HG03432 (cell line): Measurements from ENCODE around the gene NUTM2D.
"Not testable (repeated sequence)": the region's sequence is repeated elsewhere in the genome, so short reads cannot be mapped to it uniquely, and the experiment has no call there.

ENCODE experiments used
- ATAC-seq: cut with Tn5 transposase; IDR thresholded peaks from one replicate; pipeline ENCODE4 v1.9.1; 2021; ENCODE audit warnings: mild to moderate bottlenecking, moderate library complexity; ENCODE audit not compliant: unreplicated experiment

The NUTM2D gene, protein sequence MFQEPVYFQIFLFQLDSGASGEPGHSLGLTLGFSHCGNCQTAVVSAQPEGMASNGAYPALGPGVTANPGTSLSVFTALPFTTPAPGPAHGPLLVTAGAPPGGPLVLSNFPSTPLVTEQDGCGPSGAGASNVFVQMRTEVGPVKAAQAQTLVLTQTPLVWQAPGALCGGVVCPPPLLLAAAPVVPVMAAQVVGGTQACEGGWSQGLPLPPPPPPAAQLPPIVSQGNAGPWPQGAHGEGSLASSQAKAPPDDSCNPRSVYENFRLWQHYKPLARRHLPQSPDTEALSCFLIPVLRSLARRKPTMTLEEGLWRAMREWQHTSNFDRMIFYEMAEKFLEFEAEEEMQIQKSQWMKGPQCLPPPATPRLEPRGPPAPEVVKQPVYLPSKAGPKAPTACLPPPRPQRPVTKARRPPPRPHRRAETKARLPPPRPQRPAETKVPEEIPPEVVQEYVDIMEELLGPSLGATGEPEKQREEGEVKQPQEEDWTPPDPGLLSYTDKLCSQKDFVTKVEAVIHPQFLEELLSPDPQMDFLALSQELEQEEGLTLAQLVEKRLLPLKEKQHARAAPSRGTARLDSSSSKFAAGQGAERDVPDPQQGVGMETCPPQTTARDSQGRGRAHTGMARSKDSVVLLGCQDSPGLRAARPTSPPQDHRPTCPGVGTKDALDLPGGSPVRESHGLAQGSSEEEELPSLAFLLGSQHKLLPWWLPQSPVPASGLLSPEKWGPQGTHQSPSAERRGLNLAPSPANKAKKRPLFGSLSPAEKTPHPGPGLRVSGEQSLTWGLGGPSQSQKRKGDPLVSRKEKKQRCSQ

DNA sequence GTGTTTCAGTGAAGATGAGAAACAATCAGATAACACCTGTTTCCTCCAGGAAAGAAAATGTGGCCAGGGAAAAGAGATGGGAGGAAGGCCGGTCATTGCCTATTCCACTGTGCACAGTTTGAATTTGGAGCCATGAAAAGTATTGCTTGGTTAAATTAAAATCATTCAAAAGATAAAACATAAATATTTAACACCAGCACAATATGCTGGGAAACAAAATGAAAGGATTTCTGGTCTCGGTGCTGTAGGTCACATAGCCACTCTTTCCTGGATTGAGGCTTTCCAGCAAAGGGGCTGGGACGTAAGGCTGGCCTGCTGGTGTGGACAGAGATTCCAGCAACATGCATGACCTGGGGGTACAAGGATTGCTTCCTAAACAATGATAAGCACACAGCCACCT, at the start of gene NUTM2D:
TSS of gene NUTM2D (plus strand) at position 301 of the 400 bp plus-strand sequence. CDS start 522 bp downstream, outside the sequence.
- ATAC-seq = not testable (repeated sequence)

DNA sequence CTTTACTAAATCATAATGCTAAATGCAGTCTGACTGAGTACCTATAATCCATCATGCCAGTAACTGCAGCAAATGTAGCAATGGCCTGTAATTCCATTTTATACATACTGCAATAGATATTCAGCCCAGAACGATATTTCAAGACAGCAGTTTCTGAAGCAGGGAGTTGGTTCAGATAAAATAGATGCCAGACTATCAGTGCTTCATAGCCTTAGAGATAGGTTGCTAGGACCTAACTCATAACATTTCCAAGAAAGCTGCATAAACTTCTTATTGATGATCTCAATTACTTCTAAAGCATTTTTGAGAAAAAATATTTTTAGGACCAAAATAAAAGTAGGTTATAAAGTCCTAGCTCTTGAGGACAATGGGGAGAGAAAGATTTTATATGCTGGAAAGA, 48.8 kb upstream of the NUTM2D start:
- not testable (repeated sequence) for ATAC-seq

DNA sequence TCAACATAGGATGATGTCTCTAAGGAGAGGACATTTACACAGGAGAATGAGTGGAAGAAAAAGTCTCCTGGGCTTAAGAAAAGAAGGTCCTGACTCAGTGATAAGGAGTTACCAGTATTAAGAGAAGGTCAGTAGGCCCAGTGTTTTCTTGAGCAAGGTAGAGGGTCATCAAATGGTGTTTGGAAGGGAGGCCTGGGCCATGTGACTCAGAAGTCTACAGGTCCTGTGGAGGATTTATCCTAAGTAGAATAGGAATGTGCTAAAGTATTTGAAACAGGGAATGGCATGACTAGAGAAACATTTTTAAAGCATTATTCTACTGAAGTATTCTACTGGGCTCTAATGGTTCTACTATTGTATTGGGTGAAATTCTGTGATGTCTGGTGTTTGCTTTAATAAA, 47.9 kb upstream of the NUTM2D start:
- not testable (repeated sequence) for ATAC-seq

DNA sequence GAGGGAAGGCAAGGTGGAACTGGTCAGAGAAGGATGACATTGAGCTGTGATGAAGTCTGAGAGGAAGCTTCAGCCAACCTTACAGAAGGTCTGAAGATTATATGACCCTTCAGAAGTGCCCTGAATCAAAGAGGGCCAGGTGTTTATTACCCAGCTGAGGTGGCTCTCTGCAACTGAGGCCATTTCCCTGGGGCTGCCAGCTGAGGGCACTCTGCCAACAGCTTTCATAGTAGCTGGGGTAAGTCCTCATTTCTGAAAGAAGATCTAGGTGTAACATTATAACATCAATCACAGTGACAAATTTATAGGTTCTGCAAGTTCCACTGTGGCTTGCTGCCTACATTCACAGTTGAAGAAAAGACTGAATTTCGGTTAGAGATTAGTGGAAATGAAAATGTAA, 46.0 kb upstream of the NUTM2D start:
- not testable (repeated sequence) for ATAC-seq

DNA sequence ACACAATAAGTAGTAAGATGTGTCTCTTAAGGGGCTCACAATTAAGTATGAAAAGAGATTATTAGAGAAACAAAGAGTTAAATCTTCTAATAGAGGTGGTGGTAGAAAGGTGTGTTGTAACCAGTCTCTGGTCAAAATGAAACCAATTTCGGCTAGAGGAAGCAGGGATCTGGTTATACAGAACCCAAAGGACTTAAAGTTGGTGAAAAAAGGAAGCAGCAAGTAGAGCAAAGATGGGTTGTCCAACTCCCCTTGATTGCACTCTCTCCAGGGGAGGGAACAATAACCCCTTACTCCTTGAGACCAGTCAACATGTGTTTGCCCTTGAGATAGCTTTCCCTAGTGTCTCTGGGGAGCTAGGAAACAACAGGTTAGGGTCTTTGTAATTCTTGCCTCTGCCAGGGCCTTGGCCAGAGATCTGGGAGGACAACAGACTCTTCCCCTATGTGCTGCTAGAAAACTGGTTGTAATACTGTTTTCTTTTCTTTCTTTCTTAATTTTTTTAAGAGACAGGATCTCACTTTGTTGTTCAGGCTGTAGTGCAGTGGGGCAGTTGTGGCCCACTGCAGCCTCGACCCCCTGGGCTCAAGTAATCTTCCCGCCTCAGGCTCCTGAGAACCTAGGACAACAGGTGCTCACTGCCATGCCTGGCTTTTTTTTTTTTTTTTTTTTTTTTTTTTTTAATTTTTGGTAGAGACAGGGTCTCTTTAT, 43.7 kb upstream of the NUTM2D start:
- not testable (repeated sequence) for ATAC-seq

DNA sequence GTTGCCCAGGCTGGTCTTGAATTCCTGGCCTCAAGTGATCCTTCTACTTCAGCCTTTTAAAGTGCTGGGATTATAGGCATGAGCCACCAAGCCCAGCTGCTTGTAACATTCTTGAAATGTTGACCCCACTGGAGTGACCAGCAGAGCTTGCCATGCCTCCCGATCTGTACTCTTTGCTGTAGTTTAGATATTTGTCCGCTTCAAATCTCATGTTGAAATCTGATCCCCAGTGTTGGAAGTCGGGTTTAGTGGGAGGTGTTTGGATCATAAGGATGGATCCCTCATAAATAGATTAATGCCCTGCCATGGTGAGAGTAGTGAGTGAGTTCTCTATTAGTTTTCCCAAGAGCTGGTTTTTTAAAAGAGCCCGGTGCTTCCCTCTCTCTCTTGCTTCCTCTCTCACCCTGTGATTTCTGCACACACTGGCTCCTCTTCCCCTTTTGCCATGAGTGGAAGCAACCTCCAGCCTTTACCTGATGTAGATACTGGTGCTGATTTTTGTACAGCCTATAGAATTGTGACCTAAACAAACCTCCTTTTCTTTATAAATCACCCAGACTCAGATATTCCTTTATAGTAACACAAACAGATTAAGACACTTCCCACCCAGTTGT, 43.1 kb upstream of the NUTM2D start:
- not testable (repeated sequence) for ATAC-seq

DNA sequence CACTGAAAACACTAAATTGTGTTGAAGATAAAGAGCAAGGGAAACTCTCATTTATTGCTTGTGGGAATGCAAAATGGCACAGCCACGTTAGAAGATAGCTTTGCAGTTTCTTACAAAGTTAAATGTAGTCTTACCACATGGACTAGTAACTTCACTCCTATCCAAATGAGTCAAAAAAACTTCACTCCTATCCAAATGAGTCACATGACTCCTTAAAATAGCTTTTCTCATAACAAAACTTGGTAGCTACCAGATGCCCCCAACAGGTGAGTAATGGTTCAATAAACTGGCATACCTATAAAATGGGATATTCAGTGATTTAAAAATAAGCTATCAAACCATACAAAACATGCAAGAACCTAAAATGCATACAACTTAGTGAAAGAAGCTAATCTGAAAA, 36.0 kb upstream of the NUTM2D start:
- ATAC-seq = not testable (repeated sequence)

DNA sequence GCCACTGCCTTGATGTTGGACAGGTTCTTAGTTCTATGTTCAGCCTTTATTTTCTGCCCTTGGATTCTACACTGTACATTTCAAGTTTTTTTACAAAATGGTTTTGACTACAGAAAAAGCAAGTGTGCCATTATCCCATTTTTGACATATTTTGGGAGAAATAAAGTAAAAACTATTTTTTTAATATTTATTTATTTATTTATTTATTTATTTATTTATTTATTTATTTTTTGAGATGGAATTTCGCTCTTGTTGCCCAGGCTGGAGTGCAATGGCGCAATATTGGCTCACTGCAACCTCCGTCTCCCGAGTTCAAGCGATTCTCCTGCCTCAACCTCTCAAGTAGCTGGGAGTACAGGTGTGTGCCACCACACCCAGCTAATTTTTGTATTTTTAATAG, 33.0 kb upstream of the NUTM2D start:
- not testable (repeated sequence) for ATAC-seq

DNA sequence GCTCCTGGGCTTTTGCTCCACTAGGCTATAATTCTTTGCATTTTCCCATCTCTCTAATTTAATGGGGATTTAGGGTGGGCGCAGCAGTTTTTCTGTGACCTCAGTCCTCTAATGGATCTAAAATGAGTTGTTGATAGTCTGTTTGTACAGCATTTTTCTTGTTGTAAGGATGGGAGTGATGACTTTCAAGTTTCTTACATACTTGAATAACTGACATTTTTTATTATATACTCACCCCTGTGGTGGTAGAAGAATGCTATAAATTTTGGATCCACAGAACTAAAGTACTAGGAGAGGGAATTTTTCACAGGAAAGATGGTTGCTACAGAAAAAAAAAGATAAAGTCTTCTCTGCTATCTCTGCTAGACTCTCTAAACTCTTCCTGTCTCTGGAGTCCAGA, 29.6 kb upstream of the NUTM2D start:
- not testable (repeated sequence) for ATAC-seq

DNA sequence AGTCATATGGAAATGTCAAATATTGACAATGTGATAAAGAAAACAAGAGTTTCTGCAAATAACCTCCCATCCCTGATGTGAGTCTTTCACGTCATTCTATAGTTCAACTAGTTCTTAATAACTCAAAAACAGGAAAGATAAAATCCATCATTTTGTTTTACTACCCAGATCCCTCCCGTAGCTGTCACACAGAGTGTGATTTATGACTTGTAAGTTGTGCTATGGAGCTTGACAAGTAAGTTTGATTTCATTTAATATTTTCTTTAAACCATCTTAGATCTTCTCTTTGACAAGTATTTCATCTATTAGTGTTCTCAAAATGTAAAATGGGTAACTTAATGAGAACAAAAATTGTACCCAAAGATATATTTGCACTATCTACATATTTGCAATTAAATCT, 28.4 kb upstream of the NUTM2D start:
- not testable (repeated sequence) for ATAC-seq

DNA sequence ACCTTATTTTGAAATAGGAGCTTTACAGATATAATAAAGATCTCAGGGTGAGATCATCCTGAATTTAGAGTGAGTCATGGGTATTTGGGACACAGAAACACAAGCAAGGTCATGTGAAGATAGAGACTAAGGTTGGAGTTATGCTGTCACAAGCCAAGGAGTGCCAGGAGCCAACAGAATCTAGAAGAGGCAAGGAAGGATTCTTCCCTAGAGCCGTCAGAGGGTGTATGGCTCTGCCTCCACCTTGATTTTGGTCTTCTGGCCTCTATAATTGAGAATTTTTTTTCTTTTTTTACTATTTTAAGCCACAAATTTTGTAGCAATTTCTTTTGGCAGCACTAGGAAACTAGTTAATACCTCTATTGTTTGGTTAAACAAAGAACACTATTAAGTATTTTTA, 24.9 kb upstream of the NUTM2D start:
- not testable (repeated sequence) for ATAC-seq

DNA sequence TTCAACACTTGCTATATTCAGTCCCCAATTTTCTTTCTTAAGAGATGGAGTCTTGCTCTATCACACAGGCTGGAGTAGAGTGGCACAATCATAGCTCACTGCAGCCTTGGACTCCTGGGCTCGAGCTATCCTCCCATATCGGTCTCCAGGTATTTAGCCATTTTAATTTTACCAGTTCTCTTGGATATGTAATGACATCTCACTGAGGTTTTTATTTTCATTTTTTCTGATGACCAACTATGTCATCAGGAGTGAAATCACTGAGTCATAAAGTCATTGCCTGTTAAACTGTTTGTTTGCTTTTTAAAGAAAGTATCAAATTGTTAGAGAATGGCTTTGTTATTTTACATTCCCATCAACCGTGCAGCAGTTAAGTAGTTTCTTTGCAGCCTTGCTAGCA, 17.1 kb upstream of the NUTM2D start:
- not testable (repeated sequence) for ATAC-seq

DNA sequence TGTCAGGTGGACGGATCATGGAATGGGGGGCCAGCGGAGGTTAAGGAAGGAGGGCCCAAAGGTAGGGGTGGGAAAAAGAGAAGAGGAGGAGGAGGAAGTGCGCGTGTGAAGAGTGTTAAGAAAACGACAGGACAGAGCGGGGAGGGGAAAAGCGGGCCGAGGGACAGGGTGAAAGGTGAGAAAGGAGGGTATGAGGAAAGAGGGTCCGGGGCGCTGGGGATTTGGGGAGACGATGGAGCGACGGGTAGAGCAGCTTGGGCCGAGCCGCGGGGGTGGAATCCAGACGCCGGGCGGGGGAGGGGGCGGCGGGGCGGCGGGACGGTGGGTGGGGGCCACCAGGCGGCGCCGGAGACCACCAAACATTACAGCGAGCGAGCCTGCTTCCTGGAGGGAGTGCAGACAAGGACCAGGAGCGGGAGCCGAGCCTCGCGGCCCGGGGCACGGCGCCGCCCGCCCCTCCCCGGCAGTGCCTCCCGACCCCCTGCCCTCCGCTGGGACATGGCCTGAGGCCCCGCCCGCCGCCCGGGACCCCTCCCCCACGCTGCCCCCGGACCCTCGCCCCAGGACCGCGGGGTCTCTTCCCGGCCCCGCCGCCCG, 15.9 kb upstream of the NUTM2D start:
- ATAC-seq = peak; percentile 19

DNA sequence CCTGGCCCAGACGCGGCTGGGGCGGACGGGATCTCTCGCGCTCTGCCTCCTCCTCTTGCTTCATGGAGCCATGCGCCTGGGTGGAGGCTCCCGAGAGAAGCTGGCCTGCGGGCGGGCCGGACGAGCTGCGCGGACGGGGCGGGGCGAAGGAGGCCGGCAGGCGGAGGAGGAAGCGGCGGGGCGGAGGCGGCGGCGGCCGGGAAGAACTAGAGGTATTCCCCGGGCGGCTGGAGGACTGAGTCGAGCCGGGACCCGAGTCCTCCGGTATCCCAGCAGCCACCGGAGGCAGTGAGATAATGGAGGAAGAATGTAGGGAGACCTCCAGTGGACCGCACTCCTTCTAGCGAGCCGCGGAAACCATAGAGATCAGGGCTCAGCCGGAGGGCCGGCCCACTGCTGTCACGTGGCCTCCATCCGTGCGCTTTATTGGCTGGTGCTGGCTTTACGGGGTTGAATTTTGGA, 15.3 kb upstream of the NUTM2D start:
- ATAC-seq = peak; percentile 88

DNA sequence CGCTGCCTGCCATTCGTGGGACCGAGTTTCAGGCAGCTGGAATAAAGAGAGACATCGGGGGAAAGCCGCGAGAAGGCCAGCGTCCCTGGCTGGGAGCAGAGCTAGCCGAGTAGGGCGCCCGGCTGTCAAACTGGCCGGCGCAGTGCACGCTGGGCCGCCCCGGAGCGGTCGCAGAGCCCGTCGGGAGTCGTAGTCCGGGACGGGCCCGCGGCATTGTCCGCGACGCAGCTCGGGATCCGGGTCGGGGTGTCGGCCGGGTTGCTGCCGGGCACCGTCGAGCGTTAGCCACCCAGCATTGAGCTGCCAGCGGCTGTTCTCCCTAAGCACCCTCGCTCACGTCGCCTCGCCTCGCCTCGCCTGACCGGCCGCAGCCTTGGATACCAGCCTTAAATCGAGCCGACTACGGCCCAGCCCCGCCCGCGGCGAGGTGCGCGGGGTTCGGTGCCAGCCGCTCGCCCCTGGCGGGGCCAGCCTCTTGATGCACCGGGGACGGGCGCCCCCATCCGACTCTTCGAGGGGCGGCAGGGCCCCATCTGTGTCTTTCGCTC, 14.8 kb upstream of the NUTM2D start:
- peak; percentile 76 for ATAC-seq

DNA sequence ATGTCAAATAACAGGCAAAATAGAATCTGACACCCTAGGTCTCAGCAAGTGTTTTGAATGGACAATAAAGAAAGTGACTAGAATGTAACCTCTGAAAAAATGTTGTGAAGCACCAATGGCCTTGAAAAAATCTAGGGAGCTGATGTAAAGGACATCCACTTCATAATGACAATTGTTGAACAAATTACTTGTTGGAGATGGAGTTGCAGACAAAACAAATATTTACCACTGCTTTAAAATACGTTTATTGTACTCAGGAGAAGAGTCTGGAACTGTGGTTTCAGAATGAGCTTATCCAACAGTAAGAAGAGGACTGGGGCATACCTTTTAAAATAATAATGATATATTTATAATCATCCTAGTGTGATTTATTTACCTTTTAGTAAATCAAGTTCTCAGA, 11.8 kb upstream of the NUTM2D start:
- ATAC-seq = not testable (repeated sequence)

DNA sequence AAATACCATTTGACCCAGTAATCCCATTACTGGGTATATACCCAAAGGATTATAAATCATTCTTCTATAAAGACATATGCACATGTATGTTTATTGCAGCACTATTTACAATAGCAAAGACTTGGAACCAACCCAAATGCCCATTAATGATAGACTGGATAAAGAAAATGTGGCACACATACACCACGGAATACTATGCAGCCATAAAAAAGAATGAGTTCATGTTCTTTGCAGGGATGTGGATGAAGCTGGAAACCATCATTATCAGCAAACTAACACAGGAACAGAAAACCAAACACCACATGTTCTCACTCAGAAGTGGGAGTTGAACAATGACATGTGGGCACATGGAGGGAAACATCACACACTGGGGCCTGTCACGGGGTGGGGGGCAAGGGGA, 7.4 kb upstream of the NUTM2D start:
- ATAC-seq = not testable (repeated sequence)

DNA sequence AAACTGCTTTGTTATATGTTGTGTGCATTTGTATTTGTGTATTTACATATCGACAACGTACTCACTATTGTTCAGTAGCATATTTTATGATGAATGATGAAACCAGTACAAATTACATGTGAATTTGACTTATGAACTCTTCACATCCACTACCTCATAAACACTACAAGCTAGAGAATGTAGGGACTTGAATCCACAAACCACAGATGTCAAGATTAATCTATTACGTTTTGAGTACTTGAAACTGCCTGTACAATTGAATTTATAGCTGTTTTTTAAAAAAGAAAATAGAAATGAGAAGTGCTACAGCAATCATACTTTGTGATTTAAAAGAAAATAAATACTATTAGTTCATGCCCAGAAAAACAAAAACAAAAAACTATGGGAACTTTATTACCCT, 4.7 kb upstream of the NUTM2D start:
- not testable (repeated sequence) for ATAC-seq

DNA sequence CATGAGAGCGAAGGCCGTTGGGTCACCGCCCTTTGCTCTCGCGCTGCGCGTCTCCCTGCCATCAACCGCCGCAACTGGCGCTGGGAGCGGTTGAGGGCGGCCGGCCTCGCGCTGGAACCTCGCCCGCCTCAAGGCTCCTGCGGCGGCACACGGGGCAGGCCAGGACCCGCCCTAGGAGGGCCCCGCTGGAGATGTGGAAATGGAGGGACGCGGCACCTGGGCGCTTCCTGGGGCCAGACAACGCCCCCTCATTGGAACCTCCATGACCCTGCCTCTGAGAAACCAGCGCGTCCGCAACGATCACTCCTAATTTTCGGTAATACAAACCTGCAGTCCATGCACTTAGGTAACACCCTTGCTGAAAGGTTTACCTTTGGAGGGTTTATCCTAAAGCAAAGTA, 2.4 kb upstream of the NUTM2D start:
- not testable (repeated sequence) for ATAC-seq

DNA sequence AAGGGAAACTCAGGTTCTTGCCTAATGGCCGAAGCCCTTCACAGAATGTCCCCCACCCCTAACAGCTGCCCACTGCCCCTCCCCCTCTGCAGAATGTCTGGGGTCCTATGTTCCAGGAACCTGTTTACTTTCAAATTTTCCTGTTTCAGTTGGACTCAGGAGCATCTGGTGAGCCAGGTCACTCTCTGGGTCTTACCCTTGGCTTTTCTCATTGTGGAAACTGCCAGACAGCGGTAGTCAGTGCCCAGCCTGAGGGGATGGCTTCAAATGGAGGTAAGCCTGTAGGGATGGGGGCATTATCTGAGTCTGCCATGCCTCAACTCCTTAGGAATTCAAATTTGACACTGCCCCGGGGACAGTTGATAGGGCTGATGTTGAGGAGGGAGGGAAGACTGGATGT, 615 bp downstream of the NUTM2D start:
- ATAC-seq = not testable (repeated sequence)
